A549 (cell line): ENCODE results near the gene MVB12B. TPM values are rescaled to one million over a fixed set of nuclear protein-coding genes. Genes with fewer than 3 reads are reported as not detected.

ENCODE experiments used
- ATAC-seq, 2 experiments: fragments of 200-7000 bp in 1 of 2; fragments of >200 bp in 1 of 2; cut with Nextera tagmentation in 1 of 2; cut with Tn5 transposase in 1 of 2; 3 replicates each; pipeline versions ENCODE4 v1.8.0 to v1.9.1; 2018 to 2020; ENCODE audit warnings: mild to moderate bottlenecking in 1 of 2, moderate library complexity in 1 of 2
- CTCF ChIA-PET: fragments of 300-600 bp; sonication (Branson Sonifier 250); formaldehyde crosslinking; extraction: SDS; loops from one replicate; lab custom pipeline; 2021; ENCODE audit warnings: antibody characterized with exemption, inconsistent platforms; lab: Yijun Ruan, JAX
- POLR2A ChIA-PET: fragments of 350-600 bp; formaldehyde crosslinking; extraction: SDS; loops from one replicate; lab custom pipeline; 2021; ENCODE audit warnings: antibody characterized with exemption, inconsistent platforms; lab: Yijun Ruan, JAX
- DNase-seq, 2 experiments: peaks; one replicate each; pipeline versions ENCODE4 v3.0.0 to v3.0.0-alpha.2; 2011 to 2016; ENCODE audit warnings: low read depth in 1 of 2, low spot score in 1 of 2
- FAIRE-seq: peaks from 2 replicates; lab custom pipeline; 2011; peaks lifted over from hg19 to GRCh38; lab: Jason Lieb, UNC
- H3K27ac ChIP-seq, 2 experiments: fragments of >200 bp; sonication (Bioruptor Twin); formaldehyde crosslinking; 3 replicates each; pipeline ENCODE4 v1.5.1; 2016 to 2017
- H3K4me1 ChIP-seq: fragments of >200 bp; sonication (Bioruptor Twin); formaldehyde crosslinking; 3 replicates; pipeline ENCODE4 v1.6.1; 2016
- H3K4me2 ChIP-seq: fragments of >200 bp; sonication (Bioruptor Twin); formaldehyde crosslinking; 3 replicates; pipeline ENCODE4 v1.6.1; 2016
- H3K4me3 ChIP-seq: fragments of >200 bp; sonication (Bioruptor Twin); formaldehyde crosslinking; 3 replicates; pipeline ENCODE4 v1.5.1; 2016
- H3K9me3 ChIP-seq: fragments of >200 bp; sonication (Bioruptor Twin); formaldehyde crosslinking; 3 replicates; pipeline ENCODE4 v1.6.1; 2016
- BHLHE40 ChIP-seq: IDR thresholded peaks from 2 replicates; pipeline ENCODE4 v1.6.1; 2012; ENCODE audit warnings: low read depth, low read length, inconsistent platforms
- CBX2 ChIP-seq: fragments of 200-600 bp; sonication (generic); IDR thresholded peaks from 2 replicates; pipeline ENCODE4 v1.6.1; 2016; ENCODE audit warnings: low read depth, mild to moderate bottlenecking, borderline replicate concordance
- CHD2 ChIP-seq: fragments of 150-350 bp; IDR thresholded peaks from 2 replicates; pipeline ENCODE4 v1.6.1; 2014; ENCODE audit warnings: low read length; ENCODE audit not compliant: partially characterized antibody
- CHD4 ChIP-seq: fragments of 200-600 bp; sonication (generic); IDR thresholded peaks from 2 replicates; pipeline ENCODE4 v1.6.1; 2016; ENCODE audit warnings: antibody characterized with exemption, mild to moderate bottlenecking, borderline replicate concordance
- EHF ChIP-seq: fragments of 250-450 bp; sonication (Bioruptor Pico); IDR thresholded peaks from 2 replicates; pipeline ENCODE4 v1.5.0; 2020; ENCODE audit warnings: mild to moderate bottlenecking
- EHMT2 ChIP-seq: fragments of 200-600 bp; sonication (generic); IDR thresholded peaks from 2 replicates; pipeline ENCODE4 v1.6.1; 2016; ENCODE audit warnings: antibody characterized with exemption, low read depth, mild to moderate bottlenecking, moderate library complexity
- EP300 ChIP-seq, 2 experiments: fragments of >200 bp; sonication (Bioruptor Twin); formaldehyde crosslinking; IDR thresholded peaks; 2 replicates in 1 of 2; 3 replicates in 1 of 2; pipeline ENCODE4 v1.6.1; 2016 to 2017
- FOXS1 ChIP-seq: fragments of 250-450 bp; sonication (Bioruptor Pico); IDR thresholded peaks from 2 replicates; pipeline ENCODE4 v1.5.0; 2020; ENCODE audit warnings: mild to moderate bottlenecking, moderate library complexity
- GATA3 ChIP-seq: IDR thresholded peaks from 2 replicates; pipeline ENCODE4 v1.6.1; 2012; ENCODE audit warnings: borderline replicate concordance
- HDAC2 ChIP-seq: fragments of 200-600 bp; sonication (generic); IDR thresholded peaks from 2 replicates; pipeline ENCODE4 v1.6.1; 2016
- HOXB13 ChIP-seq: fragments of 250-450 bp; sonication (Bioruptor Pico); IDR thresholded peaks from 2 replicates; pipeline ENCODE4 v1.5.0; 2020; ENCODE audit warnings: low read depth, mild to moderate bottlenecking, moderate library complexity
- JUN ChIP-seq, 2 experiments: fragments of >200 bp; sonication (Bioruptor Twin); formaldehyde crosslinking; IDR thresholded peaks; 2 replicates in 1 of 2; 3 replicates in 1 of 2; pipeline ENCODE4 v1.6.1; 2016 to 2017
- JUNB ChIP-seq: fragments of >200 bp; sonication (Bioruptor Twin); formaldehyde crosslinking; IDR thresholded peaks from 2 replicates; pipeline ENCODE4 v1.6.1; 2016
- MYC ChIP-seq: IDR thresholded peaks from 2 replicates; pipeline ENCODE4 v1.6.1; 2012; ENCODE audit warnings: mild to moderate bottlenecking, inconsistent platforms, low read length, improper control_type of control experiment, borderline replicate concordance
- PHF8 ChIP-seq: fragments of 200-600 bp; sonication (generic); IDR thresholded peaks from 2 replicates; pipeline ENCODE4 v1.6.1; 2016; ENCODE audit warnings: low read depth, mild to moderate bottlenecking, antibody characterized with exemption, moderate library complexity, borderline replicate concordance
- RNF2 ChIP-seq: fragments of 200-600 bp; sonication (generic); IDR thresholded peaks from 2 replicates; pipeline ENCODE4 v1.6.1; 2016; ENCODE audit warnings: low read depth, mild to moderate bottlenecking, antibody characterized with exemption, moderate library complexity, borderline replicate concordance
- SMC3 ChIP-seq: fragments of >200 bp; sonication (Bioruptor Twin); formaldehyde crosslinking; IDR thresholded peaks from 3 replicates; pipeline ENCODE4 v1.6.1; 2018; ENCODE audit warnings: inconsistent platforms
- ZFP36 ChIP-seq: fragments of 450-650 bp; IDR thresholded peaks from 2 replicates; pipeline ENCODE4 v1.6.1; 2014; ENCODE audit warnings: borderline replicate concordance; ENCODE audit not compliant: partially characterized antibody
- ZSCAN20 ChIP-seq: fragments of 250-450 bp; sonication (Bioruptor Pico); IDR thresholded peaks from 2 replicates; pipeline ENCODE4 v1.8.0; 2022; ENCODE audit warnings: mild to moderate bottlenecking, moderate library complexity
- WGBS: methylation state at CpG from one replicate; pipeline ENCODE4 v1.1.6; 2017; ENCODE audit errors: missing lambda C conversion rate; 5-methylcytosine and 5-hydroxymethylcytosine counted together
- polyA plus RNA-seq, 4 experiments: library from polyadenylated mRNA; depleted of rRNA in 3 of 4; stranded (reverse); fragments of >200 nt; fragmentation: RNase III in 1 of 4; extraction: RNeasy Plus Mini Kit Qiagen cat#74134 plus additional on column Dnase treatment in 1 of 4; gene quantifications; 2 replicates in 3 of 4; 3 replicates in 1 of 4; pipeline ENCODE4 v1.2.3, GENCODE V29; 2011 to 2017
- TF ChIP-seq, protein P1 (sequence below): fragments of 450-650 bp; IDR thresholded peaks from 2 replicates; pipeline ENCODE4 v1.6.1; 2014; ENCODE audit warnings: antibody characterized with exemption
- TF ChIP-seq, protein P2 (sequence below): fragments of 250-450 bp; sonication (Bioruptor Pico); IDR thresholded peaks from 2 replicates; pipeline ENCODE4 v1.5.0; 2020; ENCODE audit warnings: low read depth, mild to moderate bottlenecking, moderate library complexity
- TF ChIP-seq, protein P3 (sequence below): fragments of >200 bp; sonication (Bioruptor Twin); formaldehyde crosslinking; IDR thresholded peaks from 2 replicates; pipeline ENCODE4 v1.6.1; 2016
- TF ChIP-seq, protein P4 (sequence below): fragments of 150-350 bp; IDR thresholded peaks from 2 replicates; pipeline ENCODE4 v1.6.1; 2014; ENCODE audit warnings: low read depth, mild to moderate bottlenecking, low read length
- TF ChIP-seq, protein P5 (sequence below): fragments of 250-450 bp; sonication (Bioruptor Pico); IDR thresholded peaks from 2 replicates; pipeline ENCODE4 v1.5.0; 2021; ENCODE audit warnings: mild to moderate bottlenecking, moderate library complexity, borderline replicate concordance
- TF ChIP-seq, protein P6 (sequence below): IDR thresholded peaks from 2 replicates; pipeline ENCODE4 v1.6.1; 2012
- TF ChIP-seq, protein P7 (sequence below): IDR thresholded peaks from 2 replicates; pipeline ENCODE4 v1.6.1; 2012

The MVB12B gene
- polyA plus RNA-seq, 2 of the 4 experiments (the other 2 are of a cell fraction) = 4.6 to 5.9 TPM

DNA sequence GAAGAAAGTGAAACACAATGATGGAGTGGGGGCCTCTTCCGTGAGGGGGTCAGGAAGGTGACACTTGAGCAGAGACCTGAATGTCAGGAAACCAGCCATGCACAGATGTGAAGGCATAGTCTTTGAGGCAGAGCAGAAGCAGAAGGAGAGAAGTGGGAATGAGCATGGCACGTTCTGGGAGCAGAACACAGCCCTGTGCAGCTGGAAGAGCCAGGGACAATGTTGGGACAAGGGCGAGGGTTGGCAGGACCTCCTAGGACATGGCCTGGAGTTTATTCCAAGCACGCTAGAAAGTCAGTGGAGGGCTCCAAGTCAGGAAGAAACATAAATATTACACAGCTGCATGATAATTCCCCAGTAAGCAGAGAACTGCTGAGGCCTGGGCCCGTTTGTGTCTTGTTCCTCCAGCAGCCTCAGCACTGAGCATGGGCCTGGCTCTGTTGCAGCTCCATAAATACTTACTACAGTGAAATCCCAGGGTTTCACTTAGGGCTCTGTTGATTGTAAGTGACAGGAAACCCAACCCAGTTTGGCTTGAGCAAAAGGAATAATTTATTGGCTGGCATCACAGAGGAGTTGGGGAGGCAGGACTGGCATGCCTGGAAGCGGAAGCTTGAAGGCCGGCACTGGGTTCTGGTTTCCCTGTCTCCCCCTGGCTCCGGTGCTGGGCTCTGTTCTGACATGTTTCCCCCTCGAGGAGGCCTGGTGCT is 66.2 kb downstream of the MVB12B start (continued):
- no peak for TF ChIP-seq EP300 (IDR thresholded peaks at IDR 0.05)

DNA sequence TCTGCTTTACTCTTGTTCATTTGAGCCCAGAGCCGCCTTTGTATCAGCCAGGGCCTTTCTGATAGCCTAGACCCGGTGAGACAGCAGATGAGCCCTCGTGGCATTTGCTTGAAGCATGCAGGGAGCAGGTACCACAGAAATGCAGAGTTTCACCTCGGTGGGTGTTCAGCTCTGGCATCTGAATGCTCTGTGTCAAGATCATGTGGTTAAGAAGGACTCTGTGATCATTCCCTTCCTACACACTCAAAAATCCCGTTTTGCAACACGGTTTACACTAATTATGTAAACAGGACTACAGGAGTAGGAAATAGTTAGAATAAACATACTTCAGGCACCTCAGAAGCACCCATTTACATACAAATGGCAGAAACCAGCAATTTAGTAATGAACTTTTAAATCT is 67.2 kb downstream of the MVB12B start:
- no peak for FAIRE-seq
- TF ChIP-seq GATA3 (no peak), CBX2 (no peak), CHD2 (no peak), RNF2 (no peak), HDAC2 (no peak), SMC3 (no peak), EHF (no peak), BHLHE40 (no peak), EHMT2 (no peak)
- TF ChIP-seq, protein P1, sequence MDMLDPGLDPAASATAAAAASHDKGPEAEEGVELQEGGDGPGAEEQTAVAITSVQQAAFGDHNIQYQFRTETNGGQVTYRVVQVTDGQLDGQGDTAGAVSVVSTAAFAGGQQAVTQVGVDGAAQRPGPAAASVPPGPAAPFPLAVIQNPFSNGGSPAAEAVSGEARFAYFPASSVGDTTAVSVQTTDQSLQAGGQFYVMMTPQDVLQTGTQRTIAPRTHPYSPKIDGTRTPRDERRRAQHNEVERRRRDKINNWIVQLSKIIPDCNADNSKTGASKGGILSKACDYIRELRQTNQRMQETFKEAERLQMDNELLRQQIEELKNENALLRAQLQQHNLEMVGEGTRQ = no peak
- TF ChIP-seq, protein P2, sequence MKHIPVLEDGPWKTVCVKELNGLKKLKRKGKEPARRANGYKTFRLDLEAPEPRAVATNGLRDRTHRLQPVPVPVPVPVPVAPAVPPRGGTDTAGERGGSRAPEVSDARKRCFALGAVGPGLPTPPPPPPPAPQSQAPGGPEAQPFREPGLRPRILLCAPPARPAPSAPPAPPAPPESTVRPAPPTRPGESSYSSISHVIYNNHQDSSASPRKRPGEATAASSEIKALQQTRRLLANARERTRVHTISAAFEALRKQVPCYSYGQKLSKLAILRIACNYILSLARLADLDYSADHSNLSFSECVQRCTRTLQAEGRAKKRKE (CRISPR knock-in tag) = no peak
- TF ChIP-seq, protein P3, sequence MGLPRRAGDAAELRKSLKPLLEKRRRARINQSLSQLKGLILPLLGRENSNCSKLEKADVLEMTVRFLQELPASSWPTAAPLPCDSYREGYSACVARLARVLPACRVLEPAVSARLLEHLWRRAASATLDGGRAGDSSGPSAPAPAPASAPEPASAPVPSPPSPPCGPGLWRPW = no peak
- TF ChIP-seq, protein P4, sequence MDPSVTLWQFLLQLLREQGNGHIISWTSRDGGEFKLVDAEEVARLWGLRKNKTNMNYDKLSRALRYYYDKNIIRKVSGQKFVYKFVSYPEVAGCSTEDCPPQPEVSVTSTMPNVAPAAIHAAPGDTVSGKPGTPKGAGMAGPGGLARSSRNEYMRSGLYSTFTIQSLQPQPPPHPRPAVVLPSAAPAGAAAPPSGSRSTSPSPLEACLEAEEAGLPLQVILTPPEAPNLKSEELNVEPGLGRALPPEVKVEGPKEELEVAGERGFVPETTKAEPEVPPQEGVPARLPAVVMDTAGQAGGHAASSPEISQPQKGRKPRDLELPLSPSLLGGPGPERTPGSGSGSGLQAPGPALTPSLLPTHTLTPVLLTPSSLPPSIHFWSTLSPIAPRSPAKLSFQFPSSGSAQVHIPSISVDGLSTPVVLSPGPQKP = no peak
- Histone ChIP-seq H3K9me3 (no peaks in the 10 kb centered on the region), H3K4me2 (no peak overlapping the region), H3K4me1 (peaks cover 10% of the 10 kb centered on the region), H3K4me3 (no peak overlapping the region), H3K27ac (no peak overlapping the region)
- 90% methylated on average over 6 of the region's 6 CpGs for WGBS
- ATAC-seq = no peak
- ChIA-PET POLR2A (no interaction called here), CTCF (interaction anchor here (1.0 to 10.3 kb wide), 5 partner anchors 78 to 986 kb away, joined by 3 to 198 read pairs (median 8); no protein-coding TSS in a partner anchor)
- DNase-seq = no peak

DNA sequence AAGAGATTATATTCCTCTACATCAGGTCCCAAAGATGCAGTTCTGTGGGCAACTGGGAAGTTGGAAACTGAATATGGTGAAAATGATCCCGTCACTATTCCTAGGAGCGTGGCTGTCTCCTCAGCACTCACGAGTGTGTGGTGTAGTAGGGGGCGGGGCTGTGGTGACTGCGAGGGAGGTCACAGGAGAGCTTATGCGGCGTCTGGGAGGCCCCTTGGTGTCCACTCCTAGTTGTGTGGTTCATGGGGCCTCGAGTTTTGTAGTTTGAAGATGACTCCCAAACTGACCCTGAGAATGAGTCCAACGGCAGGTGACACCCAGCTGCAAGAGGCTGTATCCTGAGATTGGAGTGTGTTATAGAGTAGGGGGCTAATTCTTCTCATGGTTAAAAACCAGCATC is 68.2 kb downstream of the MVB12B start:
- CTCF ChIA-PET = interaction anchor here (1.2 to 10.3 kb wide), 7 partner anchors 10 to 987 kb away, joined by 3 to 198 read pairs (median 4); no protein-coding TSS in a partner anchor
- 86% methylated on average over 9 of the region's 9 CpGs for WGBS
- Histone ChIP-seq H3K4me2 (no peak overlapping the region), H3K4me1 (peaks cover 10% of the 10 kb centered on the region), H3K4me3 (no peak overlapping the region), H3K9me3 (no peaks in the 10 kb centered on the region), H3K27ac (no peak overlapping the region)
- ATAC-seq = no peak
- TF ChIP-seq PHF8 (no peak), FOXS1 (CRISPR knock-in tag) (no peak), JUN (IDR thresholded peaks at IDR 0.05) (no peak), CHD4 (no peak), ZSCAN20 (CRISPR knock-in tag) (no peak), JUNB (no peak), MYC (no peak), ZFP36 (no peak), HOXB13 (CRISPR knock-in tag) (no peak), GATA3 (no peak)
- TF ChIP-seq, protein P5, sequence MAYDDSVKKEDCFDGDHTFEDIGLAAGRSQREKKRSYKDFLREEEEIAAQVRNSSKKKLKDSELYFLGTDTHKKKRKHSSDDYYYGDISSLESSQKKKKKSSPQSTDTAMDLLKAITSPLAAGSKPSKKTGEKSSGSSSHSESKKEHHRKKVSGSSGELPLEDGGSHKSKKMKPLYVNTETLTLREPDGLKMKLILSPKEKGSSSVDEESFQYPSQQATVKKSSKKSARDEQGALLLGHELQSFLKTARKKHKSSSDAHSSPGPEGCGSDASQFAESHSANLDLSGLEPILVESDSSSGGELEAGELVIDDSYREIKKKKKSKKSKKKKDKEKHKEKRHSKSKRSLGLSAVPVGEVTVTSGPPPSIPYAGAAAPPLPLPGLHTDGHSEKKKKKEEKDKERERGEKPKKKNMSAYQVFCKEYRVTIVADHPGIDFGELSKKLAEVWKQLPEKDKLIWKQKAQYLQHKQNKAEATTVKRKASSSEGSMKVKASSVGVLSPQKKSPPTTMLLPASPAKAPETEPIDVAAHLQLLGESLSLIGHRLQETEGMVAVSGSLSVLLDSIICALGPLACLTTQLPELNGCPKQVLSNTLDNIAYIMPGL = no peak
- TF ChIP-seq, protein P6, sequence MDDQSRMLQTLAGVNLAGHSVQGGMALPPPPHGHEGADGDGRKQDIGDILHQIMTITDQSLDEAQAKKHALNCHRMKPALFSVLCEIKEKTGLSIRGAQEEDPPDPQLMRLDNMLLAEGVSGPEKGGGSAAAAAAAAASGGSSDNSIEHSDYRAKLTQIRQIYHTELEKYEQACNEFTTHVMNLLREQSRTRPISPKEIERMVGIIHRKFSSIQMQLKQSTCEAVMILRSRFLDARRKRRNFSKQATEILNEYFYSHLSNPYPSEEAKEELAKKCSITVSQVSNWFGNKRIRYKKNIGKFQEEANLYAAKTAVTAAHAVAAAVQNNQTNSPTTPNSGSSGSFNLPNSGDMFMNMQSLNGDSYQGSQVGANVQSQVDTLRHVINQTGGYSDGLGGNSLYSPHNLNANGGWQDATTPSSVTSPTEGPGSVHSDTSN = no peak
- TF ChIP-seq, protein P3 = no peak
- TF ChIP-seq, protein P7, sequence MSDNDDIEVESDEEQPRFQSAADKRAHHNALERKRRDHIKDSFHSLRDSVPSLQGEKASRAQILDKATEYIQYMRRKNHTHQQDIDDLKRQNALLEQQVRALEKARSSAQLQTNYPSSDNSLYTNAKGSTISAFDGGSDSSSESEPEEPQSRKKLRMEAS = no peak
- POLR2A ChIA-PET = no interaction called here
- no peak for DNase-seq
- FAIRE-seq = no peak
